Muscle of arm (tissue), 12 donors: ENCODE measurements around the gene BCAS4. TPM values are rescaled to one million over a fixed set of nuclear protein-coding genes. Genes with fewer than 3 reads are reported as not detected.
"Not testable (repeated sequence)": the region's sequence is repeated elsewhere in the genome, so short reads cannot be mapped to it uniquely, and the experiment has no call there.

Experiments used
- DNase-seq: peaks from one replicate; pipeline ENCODE4 v3.0.0-alpha.2; 2013
- polyA plus RNA-seq, 12 donors: library from polyadenylated mRNA; unstranded; fragments of 120-200 nt; gene quantifications; one replicate each; pipeline ENCODE4 v1.2.1, GENCODE V29; 2013; ENCODE audit not compliant: insufficient read length in 12 of 12

Gene BCAS4
- polyA plus RNA-seq, 12 donors: 2.1 to 5.1 (median 3.4) TPM; not detected in 1

DNA sequence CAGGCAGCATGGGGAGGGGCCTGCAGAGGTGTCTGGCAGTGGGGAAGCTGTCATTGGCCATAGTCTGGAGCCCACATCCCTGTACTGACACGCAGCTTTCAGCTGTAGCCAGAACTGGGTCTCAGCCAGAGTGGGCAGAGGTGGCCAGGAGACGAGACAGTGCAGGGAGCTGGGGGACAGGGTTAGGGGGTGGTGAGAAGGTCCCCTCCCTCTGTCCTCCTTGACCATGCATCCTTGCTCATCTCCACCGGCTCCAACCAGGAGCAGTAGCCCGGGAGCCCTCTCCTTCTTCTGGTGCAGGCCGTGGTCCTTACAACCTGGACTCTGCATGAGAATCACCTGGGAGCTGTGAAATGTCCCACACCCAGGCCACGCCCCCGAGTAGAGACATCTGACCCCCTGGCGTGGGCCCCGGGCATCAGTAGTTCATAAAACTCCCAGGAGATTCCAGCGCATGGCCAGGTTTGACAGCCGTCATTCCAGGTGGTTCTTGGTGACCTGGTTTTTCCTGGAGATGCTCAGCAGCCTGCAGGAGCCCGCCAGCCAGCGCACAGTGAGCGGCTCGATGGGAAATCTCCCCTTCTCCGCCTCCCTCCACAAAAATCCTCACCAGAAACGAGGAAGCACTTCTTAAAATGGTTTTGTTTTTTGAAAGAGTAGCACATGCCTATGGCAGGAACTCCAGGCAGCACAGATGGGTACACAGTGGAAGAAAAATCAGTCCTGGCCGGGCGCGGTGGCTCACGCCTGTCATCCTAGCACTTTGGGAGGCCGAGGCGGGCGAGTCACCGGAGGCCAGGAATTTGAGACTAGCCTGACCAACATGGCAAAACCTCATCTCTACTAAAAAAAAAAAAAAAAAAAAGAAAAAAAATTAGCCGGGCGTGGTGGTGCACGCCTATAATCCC is 80.2 kb downstream of the BCAS4 start:
- DNase-seq: no peak

DNA sequence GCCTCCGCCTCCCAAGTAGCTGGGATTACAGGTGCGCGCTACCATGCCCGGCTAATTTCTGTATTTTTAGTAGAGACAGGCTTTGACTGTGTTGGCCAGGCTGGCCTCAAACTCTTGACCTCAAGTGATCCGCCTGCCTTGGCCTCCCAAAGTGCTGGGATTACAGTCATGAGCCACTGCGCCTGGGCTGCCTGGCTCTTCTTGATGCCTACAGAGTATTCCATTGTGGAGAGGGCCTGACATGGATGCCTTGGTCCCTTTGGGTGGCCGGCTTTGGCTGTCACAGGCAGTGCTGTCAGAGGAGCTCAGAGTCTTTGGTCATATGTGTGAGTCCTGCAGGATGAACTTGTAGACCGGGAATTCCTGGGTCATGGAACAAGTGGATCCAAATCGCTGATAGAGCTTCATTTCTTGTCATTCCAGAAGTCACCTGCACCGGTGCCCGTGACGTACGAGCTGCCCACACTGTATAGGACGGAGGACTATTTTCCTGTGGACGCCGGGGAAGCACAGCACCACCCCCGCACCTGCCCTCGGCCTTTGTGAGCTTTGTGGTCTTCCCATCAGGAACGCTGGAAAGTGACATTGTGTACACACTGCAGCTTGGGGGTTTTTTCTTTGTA is 81.3 kb downstream of the BCAS4 start:
- DNase-seq: no peak

DNA sequence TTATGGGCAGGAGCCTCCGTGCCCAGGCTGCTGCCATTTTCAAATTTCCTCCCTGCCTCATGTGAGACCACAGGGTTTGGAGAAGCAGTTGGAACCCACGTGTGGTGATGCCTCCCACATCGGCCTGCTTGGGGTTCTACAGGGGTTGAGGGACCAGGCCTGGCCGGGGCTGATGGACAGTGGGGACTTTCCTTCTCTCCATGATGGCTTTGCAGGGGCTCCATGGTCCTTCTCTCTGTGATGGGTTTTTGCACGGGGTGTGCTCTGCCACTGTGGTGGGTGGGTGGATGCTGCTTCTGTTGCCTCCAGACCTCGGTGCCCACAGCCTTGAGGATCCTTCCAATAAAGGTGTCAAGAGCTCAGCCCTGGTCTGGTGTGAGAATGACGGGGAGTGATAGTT is 82.0 kb downstream of the BCAS4 start:
- no peak for DNase-seq

DNA sequence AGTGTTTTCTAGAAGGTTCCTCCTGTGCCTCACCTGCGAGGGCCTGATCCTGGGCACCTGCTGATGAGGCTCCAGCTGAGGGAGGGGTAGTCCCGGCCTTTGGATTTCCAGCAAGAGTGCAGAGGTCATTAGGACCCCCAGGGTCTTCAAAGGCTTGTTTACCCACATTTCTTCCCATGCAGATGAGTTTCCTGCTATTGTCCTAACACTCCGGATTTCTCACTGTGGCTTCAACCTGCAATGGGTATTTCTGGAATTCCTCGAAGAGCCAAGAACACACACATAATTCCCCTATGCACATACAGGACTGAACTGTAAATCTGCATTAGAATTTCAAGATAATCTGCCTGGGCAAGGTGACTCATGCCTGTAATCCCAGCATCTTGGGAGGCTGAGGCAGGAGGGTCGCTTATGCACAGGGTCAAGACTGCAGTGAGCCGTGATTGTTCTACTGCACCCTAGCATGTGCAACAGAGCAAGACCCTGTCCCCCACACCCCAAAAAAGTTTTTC is 82.4 kb downstream of the BCAS4 start:
- DNase-seq: no peak

DNA sequence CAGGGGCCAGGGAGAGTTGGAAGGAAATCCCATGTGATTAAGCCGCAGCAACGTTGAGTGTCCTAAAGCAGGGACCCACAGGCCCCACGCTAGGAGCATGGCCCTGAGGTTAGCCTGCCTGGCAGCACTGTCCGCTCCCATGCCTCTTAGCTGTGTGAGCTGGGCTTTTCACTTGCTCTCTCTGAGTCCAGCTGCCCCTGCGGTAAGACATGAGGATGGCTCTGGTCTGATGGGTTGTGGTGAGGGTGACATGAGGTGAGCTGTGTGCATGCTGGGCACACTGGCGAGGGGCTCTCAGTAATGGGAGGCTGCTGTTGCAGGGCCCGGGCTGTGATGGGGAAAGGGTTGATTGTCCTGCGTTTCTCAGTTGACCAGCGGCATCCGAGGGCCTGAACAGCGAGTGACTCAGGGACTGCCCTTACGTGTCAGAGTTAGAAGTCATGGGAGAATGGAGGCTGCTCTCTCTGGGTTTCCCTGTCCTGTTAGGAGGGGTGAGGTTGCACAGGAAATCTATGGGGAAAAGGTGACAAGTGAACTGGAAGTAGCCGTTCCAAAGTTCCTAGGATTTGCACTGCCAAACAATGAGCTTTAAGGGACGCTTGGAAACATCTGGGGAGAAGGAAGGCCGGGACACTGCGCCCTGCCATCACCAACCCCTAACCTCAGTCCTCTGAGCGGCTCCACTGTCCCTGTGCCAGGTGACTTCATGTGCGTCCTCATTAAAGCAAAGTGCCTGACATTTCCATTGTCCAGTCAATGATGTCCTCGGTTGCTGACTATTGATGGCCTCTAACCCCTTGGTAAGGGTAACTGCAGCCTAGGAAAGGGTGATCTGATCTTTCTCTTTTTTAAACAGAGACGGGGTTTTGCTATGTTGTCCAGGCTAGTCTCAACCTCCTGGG is 85.0 kb downstream of the BCAS4 start:
- DNase-seq: no peak

DNA sequence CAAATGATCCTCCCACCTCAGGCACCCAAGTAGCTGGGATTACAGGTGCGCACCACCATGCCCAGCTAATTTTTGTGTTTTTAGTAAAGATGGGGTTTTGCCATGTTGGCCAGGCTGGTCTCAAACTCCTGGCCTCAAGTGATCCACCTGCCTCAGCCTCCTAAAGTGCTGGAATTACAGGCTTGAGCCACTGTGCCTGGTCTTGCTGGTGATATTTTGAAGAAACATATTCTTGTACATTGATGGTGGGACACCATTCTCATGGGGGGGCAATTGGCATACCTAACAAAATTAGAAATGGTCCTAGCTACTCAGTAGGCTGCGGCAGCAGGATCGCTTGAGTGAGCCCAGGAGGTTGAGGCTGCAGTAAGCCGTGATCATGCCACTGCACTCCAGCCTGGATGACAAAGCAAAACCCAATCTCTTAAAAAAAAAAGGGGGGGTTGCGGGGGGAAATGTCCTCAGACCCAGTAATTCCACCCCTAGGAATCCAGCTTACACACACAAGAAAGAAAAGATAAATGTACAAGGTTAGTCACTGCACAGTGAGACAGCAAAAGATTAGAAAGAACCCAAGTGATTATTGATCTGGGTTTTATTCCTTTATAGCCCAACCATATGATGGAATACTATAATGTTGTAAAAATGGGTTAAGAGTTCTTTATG is 87.0 kb downstream of the BCAS4 start:
- not testable (repeated sequence) for DNase-seq

DNA sequence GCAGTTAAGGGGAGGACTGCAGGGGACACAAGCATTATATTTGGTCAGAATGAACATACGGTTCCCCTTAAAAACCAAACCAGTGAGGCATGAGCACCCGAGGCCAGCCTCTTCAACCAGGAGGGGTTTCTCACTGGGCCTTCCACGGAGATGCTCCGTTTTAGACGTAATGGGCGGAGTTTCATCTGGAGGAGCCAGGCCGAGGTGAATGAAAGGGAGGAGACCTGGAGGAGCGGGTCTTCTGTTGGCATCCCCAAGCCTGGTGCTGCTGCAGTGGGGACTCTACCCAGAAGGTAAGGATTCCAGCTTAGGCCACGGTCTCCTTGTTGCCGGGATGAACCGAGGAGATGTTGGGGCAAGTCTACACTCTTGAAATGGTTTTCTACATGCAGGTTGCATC is 89.0 kb downstream of the BCAS4 start:
- DNase-seq: no peak

DNA sequence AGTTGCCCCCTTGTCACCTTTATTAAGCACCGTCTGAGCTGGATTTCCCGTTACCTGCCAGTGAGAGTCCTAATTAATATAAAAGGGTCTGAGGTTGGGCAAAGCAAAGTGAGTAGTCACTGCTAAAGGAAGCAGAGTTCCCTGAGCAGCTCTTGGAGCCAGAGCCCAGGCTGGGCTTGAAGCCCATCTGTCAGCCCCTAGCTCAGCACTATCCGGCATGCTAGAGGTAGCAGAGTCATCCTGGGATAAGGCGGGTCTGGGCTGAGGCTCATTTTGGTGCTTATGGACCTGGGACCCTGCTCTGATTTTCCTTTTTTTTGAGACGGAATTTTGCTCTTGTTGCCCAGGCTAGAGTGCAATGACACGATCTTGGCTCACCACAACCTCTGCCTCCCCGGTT is 90.2 kb downstream of the BCAS4 start:
- DNase-seq: no peak

DNA sequence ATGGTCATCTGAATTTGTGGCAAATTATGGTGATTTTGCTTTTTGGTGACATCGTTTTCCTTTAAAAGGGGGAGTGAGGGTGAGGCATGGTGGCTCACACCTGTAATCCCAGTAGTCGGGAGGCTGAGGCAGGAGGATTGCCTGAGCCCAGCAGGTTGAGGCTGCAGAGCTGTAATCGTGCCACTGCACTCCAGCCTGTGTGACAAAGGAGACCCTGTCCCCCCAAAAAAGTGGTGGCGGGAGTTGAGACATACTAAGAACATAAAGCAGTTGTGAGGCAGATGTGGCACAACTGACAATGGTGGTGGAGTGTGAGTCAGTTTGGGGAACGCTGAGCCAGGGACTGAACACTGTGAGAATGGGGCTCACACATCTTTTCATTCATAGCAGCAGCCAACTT is 90.9 kb downstream of the BCAS4 start:
- no peak for DNase-seq

DNA sequence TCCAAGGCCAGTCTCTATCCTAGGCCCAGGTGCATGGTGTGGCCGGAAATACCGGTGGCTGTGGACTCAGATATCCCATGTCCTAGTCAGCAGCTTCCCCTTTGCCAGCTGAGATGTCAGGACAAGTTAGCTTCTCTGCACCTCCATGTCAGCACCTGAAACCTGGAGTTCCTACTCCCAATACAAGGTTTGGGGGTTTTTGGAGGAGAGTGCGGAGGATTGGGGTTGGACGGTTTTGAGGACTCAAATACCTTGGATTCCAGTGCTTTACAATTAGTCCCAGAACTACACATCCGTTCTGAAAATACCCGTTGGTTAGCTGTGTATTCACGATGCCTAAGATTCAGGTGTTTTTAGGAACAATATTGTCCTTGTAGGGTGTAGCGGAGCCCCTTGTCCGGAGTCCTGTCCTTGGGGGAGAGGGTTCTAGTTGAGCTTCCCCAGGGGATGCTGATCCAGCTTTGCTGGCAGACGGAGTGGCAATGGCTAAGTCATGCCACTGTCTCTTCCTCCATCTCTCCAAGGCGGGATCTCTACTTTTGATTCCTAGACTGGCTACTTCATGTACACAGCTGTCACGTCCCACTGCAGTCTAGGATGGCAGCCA is 91.4 kb downstream of the BCAS4 start:
- DNase-seq: no peak

DNA sequence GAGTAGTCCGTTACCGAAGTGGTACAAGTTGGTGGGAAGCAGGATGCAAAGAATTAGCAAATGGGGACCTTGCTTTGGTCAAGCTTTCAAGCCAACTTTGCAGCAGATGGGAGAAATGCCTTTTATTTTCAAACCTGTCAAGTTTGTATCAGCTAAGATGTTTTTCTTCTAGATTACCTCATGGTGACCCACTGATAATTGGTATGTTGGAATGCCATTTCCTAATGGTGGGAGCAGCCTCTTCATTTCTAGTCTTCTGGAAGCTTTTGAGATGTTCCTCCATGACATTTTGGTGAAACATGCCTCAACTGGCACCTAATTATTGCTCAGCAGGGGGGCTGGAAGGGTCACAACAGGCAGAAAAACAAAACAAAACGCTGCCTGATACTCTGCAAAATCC is 92.7 kb downstream of the BCAS4 start:
- no peak for DNase-seq

DNA sequence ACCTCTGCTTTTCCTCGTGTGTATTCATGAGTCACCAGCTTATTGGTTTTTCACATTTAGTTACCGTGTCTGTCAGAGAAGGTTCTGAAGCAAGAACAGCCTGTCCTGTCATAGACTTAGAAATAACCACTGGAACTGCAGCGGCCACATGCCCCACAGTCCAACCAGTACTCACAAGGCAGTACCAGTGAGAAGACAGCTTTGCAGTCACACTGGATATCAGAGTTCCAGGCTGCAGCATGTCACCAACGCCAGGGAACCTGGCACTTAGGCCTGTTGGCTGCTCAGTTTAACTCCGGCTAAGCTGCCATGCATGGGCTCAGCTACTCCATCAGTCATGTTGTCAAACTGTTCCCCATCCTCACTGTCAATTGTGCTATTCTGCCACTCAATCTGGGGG is 96.3 kb downstream of the BCAS4 start:
- DNase-seq: no peak

DNA sequence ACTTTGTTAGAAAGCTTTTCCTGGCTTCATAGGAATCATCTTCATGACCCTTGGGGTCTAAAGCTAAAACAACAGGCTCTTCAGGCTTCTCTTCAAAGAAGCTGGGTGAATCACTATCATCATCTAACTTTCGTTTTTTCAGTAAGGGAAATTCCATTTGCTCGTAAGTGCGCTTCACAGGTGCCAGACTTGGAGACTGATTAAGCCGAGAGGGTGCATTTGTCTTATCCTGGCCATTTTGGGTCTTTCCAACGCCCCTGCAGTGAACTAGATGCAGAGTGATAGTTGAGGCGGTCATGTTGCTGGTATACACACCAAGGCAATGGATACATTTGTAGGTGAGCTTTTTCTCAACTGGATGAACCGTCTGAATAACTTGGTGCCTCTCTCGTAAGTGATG is 97.5 kb downstream of the BCAS4 start:
- no peak for DNase-seq

DNA sequence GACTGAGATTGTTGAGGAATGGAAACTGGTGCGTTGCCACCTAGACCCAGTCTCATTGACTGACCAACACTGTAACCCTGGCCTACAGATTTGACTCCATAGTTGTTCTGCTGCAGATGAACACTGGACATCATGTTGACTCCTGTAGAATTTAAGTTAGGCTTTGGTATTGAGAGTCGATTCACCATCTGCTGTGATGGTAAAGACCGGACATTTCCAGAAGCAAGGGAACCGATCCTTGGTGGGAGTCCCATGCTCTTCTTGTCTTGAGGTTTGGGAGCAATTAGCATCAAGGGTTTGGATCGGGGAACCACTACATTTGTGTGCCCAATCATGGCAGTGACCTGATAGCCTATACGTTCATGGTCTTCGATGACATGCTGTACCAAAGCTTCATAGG is 98.8 kb downstream of the BCAS4 start:
- no peak for DNase-seq

DNA sequence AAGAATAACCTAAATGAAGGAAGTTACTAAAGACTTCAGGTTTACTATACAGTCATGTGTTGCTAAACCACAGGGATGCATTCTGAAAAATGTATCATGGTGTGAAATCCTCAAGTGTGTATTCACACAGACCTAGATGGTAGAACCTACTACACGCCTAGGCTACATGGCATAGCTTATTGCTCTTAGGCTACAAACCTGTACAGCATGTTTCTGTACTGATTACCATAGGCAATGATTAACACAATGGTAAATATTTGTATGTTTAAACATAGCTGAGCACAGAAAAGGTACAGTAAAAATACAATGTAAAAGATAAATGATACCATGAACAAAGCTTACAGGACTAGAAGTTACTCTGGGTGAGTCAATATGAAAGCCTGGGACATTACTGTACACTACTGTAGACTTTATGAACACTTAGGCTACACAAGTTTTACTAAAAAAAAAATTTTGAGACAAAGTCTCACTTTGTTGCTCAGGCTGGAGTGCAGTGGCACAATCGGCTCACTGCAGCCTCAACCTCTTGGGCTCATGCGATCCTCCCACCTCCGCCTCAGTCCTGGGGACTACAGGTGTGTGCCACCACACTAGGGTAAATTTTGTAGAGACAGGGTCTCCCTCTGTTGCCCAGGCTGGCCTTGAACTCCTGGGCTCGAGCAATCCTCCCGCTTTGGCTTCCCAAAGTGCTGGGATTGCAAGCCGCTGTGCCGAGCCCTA is 100.4 kb downstream of the BCAS4 start:
- no peak for DNase-seq

DNA sequence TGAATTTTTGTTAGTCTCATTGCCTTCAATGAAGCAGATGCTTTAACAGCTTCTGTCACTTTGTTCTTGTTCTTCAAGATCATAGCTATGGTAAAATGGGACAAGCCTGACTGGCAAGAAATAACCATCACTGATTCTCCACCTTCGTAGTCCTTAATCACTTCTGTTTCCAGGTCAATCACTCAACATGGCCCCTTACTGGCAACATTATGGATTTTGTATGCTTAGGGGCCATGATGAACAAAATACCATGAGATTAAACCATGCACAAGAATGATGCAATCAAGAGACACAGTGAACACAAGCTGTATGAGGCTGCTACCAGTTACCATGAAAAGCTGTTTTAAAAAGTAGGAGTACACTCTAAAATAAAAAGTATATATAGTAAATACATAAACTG is 103.6 kb downstream of the BCAS4 start:
- no peak for DNase-seq

DNA sequence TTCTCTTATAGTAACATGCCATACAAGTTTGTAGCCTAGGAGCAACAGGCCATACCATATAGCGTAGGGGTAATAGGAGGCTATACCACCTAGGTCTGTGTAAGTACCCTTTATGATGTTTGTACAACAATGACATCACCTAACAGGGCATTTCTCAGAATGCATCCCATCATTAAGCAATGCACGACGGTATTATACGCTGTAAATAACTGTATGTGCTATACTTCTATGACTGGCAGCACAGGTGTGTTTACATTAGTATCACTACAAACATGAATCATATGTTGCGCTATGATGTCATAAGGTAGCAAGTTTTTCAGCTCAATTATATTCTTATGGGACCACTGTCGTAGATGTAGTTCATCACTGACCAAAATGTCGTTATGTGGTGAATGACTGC is 105.4 kb downstream of the BCAS4 start:
- DNase-seq: no peak

DNA sequence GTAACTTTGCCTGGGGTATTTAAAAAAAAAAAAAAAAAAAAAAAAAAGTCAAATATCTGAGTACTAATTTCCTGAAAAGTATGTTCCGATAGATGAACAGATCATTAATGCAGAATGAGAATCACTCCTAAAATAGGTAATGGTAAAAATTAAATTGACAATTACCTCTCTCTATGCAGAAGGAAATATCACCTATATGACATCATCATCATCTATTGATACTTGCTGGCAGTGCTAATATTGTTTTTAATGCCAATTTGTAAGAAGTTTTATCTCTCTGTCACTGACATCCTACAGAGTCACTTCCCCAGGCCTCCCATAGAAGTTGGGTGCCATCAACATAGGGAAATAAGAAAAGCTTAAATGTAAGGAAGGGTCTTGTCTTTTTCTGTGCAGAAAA is 106.4 kb downstream of the BCAS4 start:
- DNase-seq: no peak

DNA sequence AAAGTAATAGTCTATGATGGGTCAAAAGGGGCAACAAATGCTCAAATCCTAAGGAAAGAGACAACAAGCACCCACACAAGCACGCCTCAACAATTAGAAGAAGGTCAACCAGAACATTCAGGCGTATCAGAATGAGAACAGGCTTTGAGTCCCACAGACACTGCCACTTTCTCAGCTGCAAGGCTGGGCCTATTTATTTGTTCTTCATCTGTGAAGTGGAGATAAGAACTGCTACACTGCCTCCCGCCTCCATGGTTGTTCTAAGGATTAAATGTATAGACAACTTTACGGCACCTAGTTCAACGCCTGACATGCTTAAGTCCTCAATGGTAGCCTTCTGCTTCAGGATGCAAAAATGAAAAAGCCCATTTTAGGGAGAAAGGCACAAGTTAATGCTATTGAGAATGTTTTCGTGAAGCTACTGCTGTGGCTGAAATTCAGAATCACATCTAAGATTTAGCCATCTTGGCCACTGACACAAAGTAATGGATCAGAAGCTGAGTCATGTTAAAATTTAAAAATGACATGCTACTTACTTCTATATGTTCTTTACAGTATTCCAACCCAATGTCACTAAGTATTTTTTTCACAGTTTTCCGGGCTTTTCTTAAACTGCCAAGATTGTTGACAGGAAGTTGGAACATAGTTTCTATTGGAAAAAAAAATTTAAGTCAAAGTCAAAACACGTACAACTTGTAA is 108.6 kb downstream of the BCAS4 start:
- no peak for DNase-seq

DNA sequence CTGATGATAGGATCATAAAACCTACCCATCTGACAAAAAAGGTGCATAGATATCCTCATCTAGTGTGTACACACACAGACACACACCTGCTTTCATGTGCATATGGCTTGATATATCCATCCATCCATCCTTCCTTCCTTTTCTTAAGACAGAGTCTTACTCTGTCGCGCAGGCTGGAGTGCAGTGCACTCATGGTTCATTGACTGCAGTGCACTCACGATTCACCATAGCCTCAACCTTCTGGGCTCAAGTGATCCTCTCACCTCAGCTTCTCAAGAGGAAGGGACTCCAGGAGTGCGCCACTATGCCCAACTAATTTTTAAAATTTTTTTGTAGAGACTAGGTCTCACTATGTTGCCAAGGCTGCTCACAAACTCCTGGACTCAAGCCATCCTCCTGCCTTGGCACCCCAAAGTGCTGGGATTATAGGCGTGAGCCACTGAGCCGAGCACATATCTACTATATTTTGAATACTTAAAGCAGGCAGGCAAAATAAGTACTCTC is 109.3 kb downstream of the BCAS4 start:
- DNase-seq: no peak
